PC-9 (cell line): ENCODE results near the gene RRH. TPM values are rescaled to one million over a fixed set of nuclear protein-coding genes. Genes with fewer than 3 reads are reported as not detected.

Experiments
- BruUV-seq: library from RNA; stranded (reverse); fragments of 400-500 nt; replicated peaks from 2 replicates; lab custom pipeline; 2021; lab: Mats Ljungman, UMichigan
- CTCF ChIA-PET: fragments of 300-600 bp; sonication (Branson Sonifier 250); formaldehyde crosslinking; loops from one replicate; lab custom pipeline; 2022; ENCODE audit warnings: antibody characterized with exemption; lab: Charles Lee
- POLR2A ChIA-PET: fragments of 300-600 bp; sonication (Branson Sonifier 250); formaldehyde crosslinking; loops from one replicate; lab custom pipeline; 2022; ENCODE audit warnings: antibody characterized with exemption; ENCODE audit not compliant: unreplicated experiment; lab: Charles Lee
- DNase-seq, 2 experiments: peaks; one replicate each; pipeline versions ENCODE4 v3.0.0 to v3.0.0-alpha.2; 2015 to 2022; ENCODE audit warnings: mixed read lengths in 1 of 2
- H2AFZ ChIP-seq: fragments of 200-600 bp; sonication (generic); 2 replicates; pipeline ENCODE4 v1.8.1; 2017; ENCODE audit warnings: antibody characterized with exemption
- H3F3A ChIP-seq: fragments of 200-600 bp; sonication (generic); 2 replicates; pipeline ENCODE4 v1.8.1; 2017; ENCODE audit warnings: antibody characterized with exemption, mild to moderate bottlenecking, low read depth; ENCODE audit not compliant: insufficient read depth
- H3K27ac ChIP-seq: fragments of 200-600 bp; sonication (generic); 2 replicates; pipeline ENCODE4 v1.6.1; 2016; ENCODE audit warnings: mixed run types
- H3K27me3 ChIP-seq: fragments of 200-600 bp; sonication (generic); 2 replicates; pipeline ENCODE4 v1.6.1; 2016; ENCODE audit warnings: low read depth, mixed run types; ENCODE audit not compliant: insufficient read depth
- H3K36me3 ChIP-seq: fragments of 200-600 bp; sonication (generic); 2 replicates; pipeline ENCODE4 v1.6.1; 2016; ENCODE audit warnings: low read depth, mixed run types
- H3K4me1 ChIP-seq: fragments of 200-600 bp; sonication (generic); replicated peaks from 2 replicates; pipeline ENCODE4 v1.6.1; 2016; ENCODE audit warnings: mixed run types; ENCODE audit not compliant: insufficient read depth
- H3K4me2 ChIP-seq: fragments of 200-600 bp; sonication (generic); 2 replicates; pipeline ENCODE4 v1.6.1; 2017; ENCODE audit warnings: mixed run types
- H3K4me3 ChIP-seq: fragments of 200-600 bp; sonication (generic); 2 replicates; pipeline ENCODE4 v1.6.1; 2016; ENCODE audit warnings: mixed run types
- H3K79me2 ChIP-seq: fragments of 200-600 bp; sonication (generic); 2 replicates; pipeline ENCODE4 v1.6.1; 2017; ENCODE audit warnings: low read depth, mixed run types
- H3K9me2 ChIP-seq: fragments of 200-600 bp; sonication (generic); 2 replicates; pipeline ENCODE4 v1.8.1; 2017; ENCODE audit warnings: mild to moderate bottlenecking; ENCODE audit not compliant: insufficient read depth
- H3K9me3 ChIP-seq: fragments of 200-600 bp; sonication (generic); 2 replicates; pipeline ENCODE4 v1.8.1; 2016; ENCODE audit warnings: low read depth; ENCODE audit not compliant: insufficient read depth
- H4K20me1 ChIP-seq: fragments of 200-600 bp; sonication (generic); 2 replicates; pipeline ENCODE4 v1.8.1; 2017; ENCODE audit not compliant: insufficient read depth
- EZH2 ChIP-seq: fragments of 200-600 bp; sonication (generic); IDR thresholded peaks from 2 replicates; pipeline ENCODE4 v1.8.0; 2017; ENCODE audit warnings: antibody characterized with exemption, low read depth
- intact Hi-C: fragments of 100-400 bp; cut with micrococcal nuclease; formaldehyde crosslinking; loops from one replicate; pipeline ENCODE4 v1.10.0; 2022; ENCODE audit not compliant: unreplicated experiment
- total RNA-seq: library from RNA; stranded (reverse); gene quantifications from 2 replicates; pipeline ENCODE4 v1.2.3, GENCODE V29; 2021
- TF ChIP-seq, protein P1 (sequence below): fragments of 200-600 bp; sonication (generic); conservative IDR thresholded peaks from 2 replicates; pipeline ENCODE4 v1.6.1; 2017; ENCODE audit warnings: mixed run types, antibody characterized with exemption, mild to moderate bottlenecking, moderate library complexity

RRH gene
- total RNA-seq, 1 experiment from 2014 or later = 0.24 TPM

DNA sequence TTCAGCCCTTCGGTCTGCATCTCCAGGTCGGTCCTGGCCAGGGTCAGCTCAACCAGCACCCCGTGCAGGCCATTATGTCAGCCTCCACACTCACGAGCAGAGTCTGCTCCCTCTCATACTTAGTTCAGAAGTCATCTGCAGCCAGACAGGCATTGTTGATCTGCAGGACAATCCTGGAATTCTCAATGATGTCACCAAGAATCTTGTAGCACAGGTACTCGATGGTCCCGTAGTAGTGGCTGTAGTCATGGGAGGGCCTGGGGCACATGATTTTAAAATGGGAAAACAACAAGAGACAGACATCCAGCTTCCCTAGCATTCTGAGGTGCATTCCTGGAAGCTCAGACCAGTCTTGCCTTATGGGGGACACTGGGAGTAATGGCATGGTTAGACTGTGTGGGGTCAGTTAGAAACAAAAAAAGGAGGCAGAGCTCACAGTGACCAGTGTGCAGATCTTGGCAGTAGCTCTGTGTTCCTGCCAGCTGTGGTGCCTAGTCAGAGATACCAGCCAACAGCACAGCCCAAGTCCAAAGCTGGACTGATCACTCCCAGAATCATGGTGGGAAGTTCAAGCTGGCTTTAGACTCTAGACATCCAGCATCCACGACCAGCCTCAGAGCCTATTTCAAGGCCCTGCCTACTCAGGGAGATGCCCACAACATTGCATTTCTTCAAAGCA is 52.0 kb downstream of the RRH start:
- BruUV-seq = no TSS peak
- POLR2A ChIA-PET = no interaction called here
- intact Hi-C loops = no loop called here

DNA sequence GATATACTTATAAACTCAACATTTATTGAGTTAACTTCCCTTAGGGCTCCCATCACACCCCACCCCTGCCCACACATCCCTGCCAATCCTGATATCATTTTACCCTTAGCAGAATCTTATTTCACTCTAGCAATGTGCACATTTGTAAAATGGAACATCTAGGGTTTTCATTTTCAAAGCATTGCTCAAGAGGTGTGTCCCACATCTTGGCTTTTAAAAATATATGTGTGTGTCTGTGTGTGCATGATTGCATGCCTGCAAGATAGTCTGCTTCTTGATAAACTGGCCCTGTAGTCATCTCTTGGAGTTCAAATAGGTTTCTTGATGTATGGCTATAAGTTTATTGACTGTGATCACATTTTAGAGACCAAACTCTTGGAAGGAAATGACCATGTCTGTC is 58.5 kb downstream of the RRH start:
- BruUV-seq = no TSS peak
- Histone ChIP-seq H4K20me1 (no peaks in the 10 kb centered on the region), H3K4me2 (no peak overlapping the region), H3K9me2 (no peaks in the 10 kb centered on the region), H3F3A (no peaks in the 10 kb centered on the region), H3K27ac (no peak overlapping the region), H3K27me3 (no peaks in the 10 kb centered on the region), H3K79me2 (no peaks in the 10 kb centered on the region), H2AFZ (no peak overlapping the region), H3K4me1 (no peaks in the 10 kb centered on the region), H3K36me3 (no peaks in the 10 kb centered on the region), H3K4me3 (no peak overlapping the region), H3K9me3 (no peaks in the 10 kb centered on the region)
- POLR2A ChIA-PET = no interaction called here
- TF ChIP-seq, protein P1, sequence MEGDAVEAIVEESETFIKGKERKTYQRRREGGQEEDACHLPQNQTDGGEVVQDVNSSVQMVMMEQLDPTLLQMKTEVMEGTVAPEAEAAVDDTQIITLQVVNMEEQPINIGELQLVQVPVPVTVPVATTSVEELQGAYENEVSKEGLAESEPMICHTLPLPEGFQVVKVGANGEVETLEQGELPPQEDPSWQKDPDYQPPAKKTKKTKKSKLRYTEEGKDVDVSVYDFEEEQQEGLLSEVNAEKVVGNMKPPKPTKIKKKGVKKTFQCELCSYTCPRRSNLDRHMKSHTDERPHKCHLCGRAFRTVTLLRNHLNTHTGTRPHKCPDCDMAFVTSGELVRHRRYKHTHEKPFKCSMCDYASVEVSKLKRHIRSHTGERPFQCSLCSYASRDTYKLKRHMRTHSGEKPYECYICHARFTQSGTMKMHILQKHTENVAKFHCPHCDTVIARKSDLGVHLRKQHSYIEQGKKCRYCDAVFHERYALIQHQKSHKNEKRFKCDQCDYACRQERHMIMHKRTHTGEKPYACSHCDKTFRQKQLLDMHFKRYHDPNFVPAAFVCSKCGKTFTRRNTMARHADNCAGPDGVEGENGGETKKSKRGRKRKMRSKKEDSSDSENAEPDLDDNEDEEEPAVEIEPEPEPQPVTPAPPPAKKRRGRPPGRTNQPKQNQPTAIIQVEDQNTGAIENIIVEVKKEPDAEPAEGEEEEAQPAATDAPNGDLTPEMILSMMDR = no peak
- no peak for TF ChIP-seq EZH2
- DNase-seq = no peak
- CTCF ChIA-PET = no interaction called here
- intact Hi-C loops = no loop called here

More for the DNA sequence above, 52.0 kb downstream of the RRH start:
- Histone ChIP-seq H3K4me2 (no peak overlapping the region), H2AFZ (no peak overlapping the region), H3K4me3 (no peak overlapping the region), H3F3A (no peaks in the 10 kb centered on the region), H4K20me1 (no peaks in the 10 kb centered on the region), H3K4me1 (no peaks in the 10 kb centered on the region), H3K36me3 (no peaks in the 10 kb centered on the region), H3K79me2 (no peaks in the 10 kb centered on the region), H3K27ac (no peak overlapping the region), H3K9me3 (no peaks in the 10 kb centered on the region), H3K27me3 (no peaks in the 10 kb centered on the region), H3K9me2 (no peaks in the 10 kb centered on the region)
- DNase-seq = no peak
- CTCF ChIA-PET = no interaction called here
- TF ChIP-seq EZH2 = no peak
- TF ChIP-seq, protein P1 = no peak

DNA sequence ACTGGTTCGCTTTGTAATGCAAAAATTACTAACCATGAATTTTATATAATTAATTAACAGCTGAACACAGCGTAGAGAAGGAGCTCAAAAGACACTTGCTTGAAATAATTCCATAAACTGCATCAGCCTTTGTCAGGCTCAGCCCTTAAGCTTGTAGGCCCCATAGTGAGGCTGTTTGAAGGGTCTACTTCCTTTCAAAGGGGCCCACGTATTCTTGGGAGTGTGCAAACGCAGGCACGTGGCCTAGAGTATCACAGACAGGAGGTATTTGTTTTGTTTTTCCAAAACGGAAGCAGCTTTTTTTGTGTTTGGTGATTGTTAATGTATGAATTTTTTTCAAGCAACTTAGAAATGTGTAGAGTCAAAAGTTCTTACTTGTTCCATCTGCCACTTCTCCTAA is 59.3 kb downstream of the RRH start:
- Histone ChIP-seq H3K9me2 (no peaks in the 10 kb centered on the region), H3K4me3 (no peak overlapping the region), H3F3A (no peaks in the 10 kb centered on the region), H3K4me1 (no peaks in the 10 kb centered on the region), H3K79me2 (no peaks in the 10 kb centered on the region), H4K20me1 (no peaks in the 10 kb centered on the region), H2AFZ (no peak overlapping the region), H3K27ac (no peak overlapping the region), H3K9me3 (no peaks in the 10 kb centered on the region), H3K4me2 (no peak overlapping the region), H3K27me3 (no peaks in the 10 kb centered on the region), H3K36me3 (no peaks in the 10 kb centered on the region)
- DNase-seq = no peak
- TF ChIP-seq, protein P1 = no peak
- no peak for TF ChIP-seq EZH2
- POLR2A ChIA-PET = no interaction called here
- no TSS peak for BruUV-seq
- intact Hi-C loops = no loop called here
- CTCF ChIA-PET = no interaction called here
